ENCODE data around the gene PANK2.
"Not testable (repeated sequence)": the region's sequence is repeated elsewhere in the genome, so short reads cannot be mapped to it uniquely, and the experiment has no call there.

PANK2 gene

GRCh38 chr20:3933218-3933617 is 44.0 kb downstream of the PANK2 start:
- ChIA-PET POLR2A (ENCODE audit: low non-redundant PET) (no interaction called here), CTCF (interaction anchor here (0.6 to 0.7 kb wide), 2 partner anchors 23 to 88 kb away, joined by 3 to 5 read pairs; no protein-coding TSS in a partner anchor)
- no peak for TF ChIP-seq CTCF (conservative IDR thresholded peaks at IDR 0.05; ENCODE audit: low read depth)
- no peak for DNase-seq (ENCODE audit: low spot score)
- H3K27ac ChIP-seq: peak overlapping the region; percentile 40

- no peak for DNase-seq (ENCODE audit: low spot score)
- TF ChIP-seq CTCF (conservative IDR thresholded peaks at IDR 0.05; ENCODE audit: low read depth): no peak
- ChIA-PET POLR2A (ENCODE audit: low non-redundant PET) (no interaction called here), CTCF (interaction anchor here (0.5 to 0.6 kb wide), 2 partner anchors 18 to 258 kb away, joined by 3 read pairs; no protein-coding TSS in a partner anchor)
- no peak overlapping the region for H3K27ac ChIP-seq
Observed at GRCh38 chr20:3934624-3935023, 45.4 kb downstream of the PANK2 start.

- no peak for DNase-seq (ENCODE audit: low spot score)
- no peak for TF ChIP-seq CTCF (conservative IDR thresholded peaks at IDR 0.05; ENCODE audit: low read depth)
- ChIA-PET POLR2A (ENCODE audit: low non-redundant PET) (no interaction called here), CTCF (interaction anchor here (0.6 kb wide), 1 partner anchor 259 kb away, joined by 3 read pairs; no protein-coding TSS in a partner anchor)
- H3K27ac ChIP-seq: 0 out of 2 replicates have a peak overlapping the region, but pooled peaks have one; percentile 3
Observed at GRCh38 chr20:3935295-3935955, 46.2 kb downstream of the PANK2 start.

GRCh38 chr20:3935956-3936340 is 46.8 kb downstream of the PANK2 start:
- no peak for TF ChIP-seq CTCF (conservative IDR thresholded peaks at IDR 0.05; ENCODE audit: low read depth)
- CTCF ChIA-PET: no interaction called here
- no peak overlapping the region for H3K27ac ChIP-seq

GRCh38 chr20:3937618-3938017 is 48.4 kb downstream of the PANK2 start:
- ChIA-PET POLR2A (ENCODE audit: low non-redundant PET) (no interaction called here), CTCF (interaction anchor here (0.6 kb wide), 1 partner anchor 140 kb away, joined by 6 read pairs; no protein-coding TSS in a partner anchor)
- no peak for TF ChIP-seq CTCF (conservative IDR thresholded peaks at IDR 0.05; ENCODE audit: low read depth)

More at GRCh38 chr20:3935956-3936340, 46.8 kb downstream of the PANK2 start:
- DNase-seq (ENCODE audit: low spot score): no peak
- POLR2A ChIA-PET (ENCODE audit: low non-redundant PET): no interaction called here

GRCh38 chr20:3940905-3941304 is 51.7 kb downstream of the PANK2 start:
- POLR2A ChIA-PET (ENCODE audit: low non-redundant PET): no interaction called here
- DNase-seq (ENCODE audit: low spot score): no peak
- CTCF ChIA-PET: interaction anchor here (1.5 kb wide), 1 partner anchor 11 kb away, joined by 5 read pairs; no protein-coding TSS in a partner anchor
- TF ChIP-seq CTCF (conservative IDR thresholded peaks at IDR 0.05; ENCODE audit: low read depth): no peak
- H3K27ac ChIP-seq: no peak overlapping the region

More at GRCh38 chr20:3937618-3938017, 48.4 kb downstream of the PANK2 start:
- H3K27ac ChIP-seq: no peak overlapping the region
- no peak for DNase-seq (ENCODE audit: low spot score)

GRCh38 chr20:3946666-3947065 is 57.5 kb downstream of the PANK2 start:
- CTCF ChIA-PET; POLR2A ChIA-PET (ENCODE audit: low non-redundant PET); H3K27ac ChIP-seq; DNase-seq (ENCODE audit: low spot score): not testable (repeated sequence)

Measured in RWPE1 (cell line).